Measurements from ENCODE around the gene ZNF776. TPM values are rescaled to one million over a fixed set of nuclear protein-coding genes. Genes with fewer than 3 reads are reported as not detected.

Gene ZNF776
- total and polyA plus RNA-seq, 2 of the 13 experiments (the other 11 are each of a cell fraction or from before 2014, with no cell fraction given): 7.6 to 16.9 TPM

- TF ChIP-seq HNF1B (CRISPR knock-in tag; IDR thresholded peaks at IDR 0.05) (peak; percentile 50; the same call in 1 of the 2 replicates), KDM5B (CRISPR knock-in tag; IDR thresholded peaks at IDR 0.05; ENCODE audit: borderline replicate concordance) (peak; percentile 61; the same call in 1 of the 2 replicates), FOXA3 (CRISPR knock-in tag; IDR thresholded peaks at IDR 0.05) (peak; percentile 30; the same call in 1 of the 2 replicates), ZNF574 (CRISPR knock-in tag; IDR thresholded peaks at IDR 0.05) (peak; percentile 55), ZNF350 (CRISPR knock-in tag; IDR thresholded peaks at IDR 0.05; ENCODE audit: borderline replicate concordance, low read depth) (peak; percentile 81), CEBPZ (IDR thresholded peaks at IDR 0.05; ENCODE audit: low read length) (peak; percentile 58; the same call in 1 of the 2 replicates), FOXM1 (CRISPR knock-in tag; IDR thresholded peaks at IDR 0.05) (no peak), HMGXB4 (CRISPR knock-in tag; IDR thresholded peaks at IDR 0.05; ENCODE audit: borderline replicate concordance in 1 of 2, low read depth in 1 of 2) (peak in 1 of 2 experiments; percentile 80; a peak in 2 of 4 replicates), ZSCAN25 (CRISPR knock-in tag; IDR thresholded peaks at IDR 0.05) (peak; percentile 59; the same call in 1 of the 2 replicates), ATF3 (CRISPR knock-in tag; IDR thresholded peaks at IDR 0.05) (no peak), ZNF124 (CRISPR knock-in tag; IDR thresholded peaks at IDR 0.05) (no peak; the same call in 1 of the 2 replicates), ZFP36L1 (CRISPR knock-in tag; IDR thresholded peaks at IDR 0.05) (no peak), HNRNPLL (IDR thresholded peaks at IDR 0.05; ENCODE audit: low read depth, low read length, poor library complexity, severe bottlenecking) (no peak), THAP11 (CRISPR knock-in tag; IDR thresholded peaks at IDR 0.05) (peak; percentile 98), MED1 (CRISPR knock-in tag; IDR thresholded peaks at IDR 0.05) (peak; percentile 36; the same call in 1 of the 2 replicates), ZNF501 (CRISPR knock-in tag; IDR thresholded peaks at IDR 0.05) (peak; percentile 70), SOX5 (CRISPR knock-in tag; IDR thresholded peaks at IDR 0.05; ENCODE audit: borderline replicate concordance) (peak; percentile 22; the same call in 1 of the 2 replicates)
These were observed at the start of gene ZNF776 (continued) for GRCh38 chr19:57746580-57747471.
